MV-4-11 (cell line): ENCODE measurements around the gene MPZ.
A peak's percentile ranks its signal among the peaks of the same experiment; 100 is the strongest.

ENCODE experiments used
- DNase-seq: peaks from one replicate; lab custom pipeline; 2025; lab: John Stamatoyannopoulos, UW

Gene MPZ

GRCh38 chr1:161255302-161255701 is 54.5 kb downstream of the MPZ start:
- DNase-seq = peak; percentile 37
